ENCODE results near the gene NTN1.

The NTN1 gene

DNA sequence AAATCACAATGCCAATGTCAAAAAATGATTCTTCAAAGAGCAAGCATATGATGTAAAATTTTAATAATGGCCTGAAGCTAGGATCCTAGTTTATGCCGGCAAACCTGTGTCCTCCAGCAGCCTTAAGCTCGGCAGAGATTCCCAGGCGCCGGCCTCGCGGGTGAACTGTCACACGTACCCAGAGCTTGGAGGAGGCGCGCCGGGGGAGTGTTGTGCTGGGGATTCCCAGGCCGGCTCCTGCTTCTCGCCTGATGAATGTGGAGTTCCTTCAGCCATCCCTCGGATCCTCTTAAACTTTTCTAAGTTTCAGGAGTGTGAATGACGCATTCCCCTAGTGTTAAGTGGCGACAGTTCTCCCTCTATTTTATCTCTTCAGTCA lies 19.1 kb upstream of the NTN1 start:
- FAIRE-seq: no peak
- no peak for DNase-seq (ENCODE audit: insufficient read length, low spot score)
- TF ChIP-seq CTCF (IDR thresholded peaks at IDR 0.05; ENCODE audit: insufficient read depth, missing control alignments): no peak

DNA sequence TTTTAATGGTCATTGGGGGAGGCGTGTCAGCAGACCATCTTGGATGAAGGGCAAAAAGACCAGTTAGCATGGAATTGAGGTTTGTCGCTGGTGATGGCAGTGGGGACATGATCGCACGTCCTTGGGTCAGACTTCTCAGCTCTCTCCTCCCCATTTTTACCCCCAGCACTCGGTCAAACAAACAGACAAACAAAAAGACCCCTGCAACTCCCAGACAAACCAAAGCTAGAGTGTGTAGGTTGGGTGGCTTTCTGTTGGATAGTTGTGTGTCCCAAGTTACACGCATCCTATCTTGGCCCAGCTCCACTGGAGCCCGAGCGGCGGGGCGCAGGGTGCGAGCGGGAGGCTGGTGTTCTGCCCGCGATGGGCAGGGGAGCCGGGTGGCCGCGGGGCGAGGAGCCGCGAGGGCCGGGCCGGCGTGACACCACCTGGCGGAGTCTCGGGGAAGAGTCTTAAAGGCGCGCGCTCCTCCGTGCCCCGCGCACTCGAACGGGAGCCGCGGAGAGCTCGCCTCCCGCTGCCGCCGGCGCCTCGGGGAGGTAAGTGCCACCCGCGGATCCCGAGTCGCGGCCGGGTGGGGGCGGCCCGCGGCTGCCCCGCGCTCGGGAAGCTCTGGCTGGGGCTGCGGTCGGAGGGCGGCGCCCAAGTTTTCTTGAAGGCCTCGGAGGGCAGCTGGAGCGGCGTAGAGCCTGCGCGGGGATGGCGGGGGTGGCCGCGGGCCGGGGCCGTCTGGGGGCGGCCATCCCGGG lies 18.5 kb upstream of the NTN1 start:
- FAIRE-seq: no peak
- TF ChIP-seq CTCF (IDR thresholded peaks at IDR 0.05; ENCODE audit: insufficient read depth, missing control alignments): no peak
- no peak for DNase-seq (ENCODE audit: insufficient read length, low spot score)

GRCh38 chr17:9003355-9004131 lies 17.8 kb upstream of the NTN1 start:
- DNase-seq (ENCODE audit: insufficient read length, low spot score) (no peak), FAIRE-seq (no peak)
- no peak for TF ChIP-seq CTCF (IDR thresholded peaks at IDR 0.05; ENCODE audit: insufficient read depth, missing control alignments)

GRCh38 chr17:9004132-9004960 lies 17.0 kb upstream of the NTN1 start:
- TF ChIP-seq CTCF (IDR thresholded peaks at IDR 0.05; ENCODE audit: insufficient read depth, missing control alignments): no peak
- no peak for DNase-seq (ENCODE audit: insufficient read length, low spot score)
- no peak for FAIRE-seq

GRCh38 chr17:9004961-9005285 lies 16.4 kb upstream of the NTN1 start:
- DNase-seq (ENCODE audit: insufficient read length, low spot score) (no peak), FAIRE-seq (no peak)
- no peak for TF ChIP-seq CTCF (IDR thresholded peaks at IDR 0.05; ENCODE audit: insufficient read depth, missing control alignments)

- DNase-seq (ENCODE audit: insufficient read length, low spot score): no peak
These were observed 15.0 kb upstream of the NTN1 start for GRCh38 chr17:9006175-9006767.

More at GRCh38 chr17:9006175-9006767, 15.0 kb upstream of the NTN1 start:
- TF ChIP-seq CTCF (IDR thresholded peaks at IDR 0.05; ENCODE audit: insufficient read depth, missing control alignments): no peak
- no peak for FAIRE-seq
